NCI-H187 (cell line): ENCODE data around the gene BRINP2.

Experiments
- DNase-seq, 2 experiments: peaks; one replicate each; lab custom pipeline; 2025; lab: John Stamatoyannopoulos, UW

Gene BRINP2

DNA sequence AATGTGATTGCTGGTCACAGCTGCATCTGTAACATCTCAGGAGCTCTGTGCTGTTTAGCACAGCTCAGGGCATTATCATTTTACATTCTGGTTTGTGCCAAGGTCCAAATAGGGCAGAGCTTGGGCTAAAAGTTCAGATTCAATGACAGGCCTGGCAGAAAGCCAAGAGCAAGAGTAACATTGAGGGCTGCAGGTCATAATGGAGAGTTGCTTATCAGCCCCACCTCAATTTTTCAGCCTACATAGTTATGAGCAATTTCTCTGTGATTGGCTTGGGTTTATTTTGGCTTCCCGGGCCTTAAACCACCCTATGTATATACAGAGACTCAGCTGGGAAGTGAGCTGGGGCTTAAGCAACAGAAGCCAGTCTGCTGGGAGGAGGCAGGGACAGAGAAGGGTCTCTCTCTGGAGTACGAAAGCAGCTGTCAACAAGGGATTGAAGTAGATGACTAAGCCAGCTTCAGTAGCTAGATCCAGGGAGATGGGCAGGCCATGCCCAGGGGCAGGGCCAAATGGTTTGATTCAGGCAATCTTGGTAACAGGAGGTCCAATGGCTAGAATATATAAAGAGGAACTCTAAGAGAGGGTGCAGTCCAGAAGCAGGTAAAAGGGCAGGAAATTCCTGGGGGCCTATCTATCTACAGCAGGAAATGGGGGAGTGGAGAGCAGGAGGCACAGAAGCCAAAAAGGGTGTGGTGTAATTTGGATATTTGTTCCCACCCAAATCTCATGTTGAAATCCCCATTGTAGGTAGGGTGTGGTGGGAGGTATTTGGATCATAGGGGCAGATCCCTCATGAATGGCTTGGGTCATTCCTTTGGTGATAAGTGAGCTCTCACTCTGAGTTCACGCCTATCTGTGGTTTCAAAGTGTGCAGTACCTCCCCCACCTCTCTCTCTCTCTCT, 49.0 kb downstream of the BRINP2 start:
- no peak for DNase-seq

DNA sequence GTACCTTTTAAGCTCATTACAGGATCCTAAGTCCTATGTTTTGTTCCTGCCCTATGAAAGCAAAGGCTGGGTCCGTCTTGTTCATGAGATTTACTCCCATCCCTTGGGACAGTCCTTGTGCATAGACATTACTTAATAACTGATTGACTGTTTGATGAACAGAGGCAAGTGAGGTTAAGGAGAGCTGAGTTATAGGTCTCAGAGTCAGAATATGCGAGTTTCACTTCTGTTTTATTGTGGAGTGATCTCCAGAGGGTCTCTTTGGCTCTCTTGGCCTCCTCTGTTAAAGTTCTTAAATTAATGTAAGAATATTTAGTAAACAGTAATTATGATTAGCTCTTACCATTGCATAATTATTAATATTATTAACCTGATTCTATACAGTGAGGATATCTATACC, 52.6 kb downstream of the BRINP2 start:
- DNase-seq, result no peak

DNA sequence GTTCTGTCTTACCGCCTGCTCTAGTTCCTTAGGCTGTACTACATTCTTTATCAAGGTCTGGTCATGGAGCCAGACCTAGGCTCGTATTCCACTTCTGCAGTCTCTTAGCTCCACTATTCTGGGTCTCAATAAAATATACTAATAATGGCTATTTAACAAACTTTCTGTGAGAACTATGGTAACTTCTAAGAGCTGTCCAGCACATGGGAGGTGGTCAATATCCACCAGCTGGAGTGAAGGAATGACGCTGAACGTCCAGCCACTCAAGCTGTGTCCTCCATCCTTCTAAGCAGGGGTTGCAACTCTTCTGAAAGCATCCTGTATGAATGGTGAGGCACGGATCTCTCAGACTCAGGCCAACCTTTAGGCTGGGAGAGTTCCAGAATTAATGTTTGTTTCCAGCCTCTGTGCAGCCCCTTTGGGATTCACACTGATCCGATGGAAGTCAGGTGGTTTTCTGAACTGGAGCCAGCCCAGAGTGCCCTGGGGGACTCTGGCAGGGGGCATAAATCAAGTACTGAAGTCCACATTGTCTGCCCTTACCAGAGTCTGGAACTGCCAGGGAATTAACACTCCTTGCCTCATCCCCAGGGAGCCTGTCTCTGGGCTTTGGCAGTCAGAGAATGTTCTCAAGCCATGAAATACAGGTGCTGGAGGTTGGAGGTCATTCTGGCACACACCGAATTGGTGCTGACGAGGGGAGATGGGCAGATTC, 57.4 kb downstream of the BRINP2 start:
- no peak for DNase-seq

DNA sequence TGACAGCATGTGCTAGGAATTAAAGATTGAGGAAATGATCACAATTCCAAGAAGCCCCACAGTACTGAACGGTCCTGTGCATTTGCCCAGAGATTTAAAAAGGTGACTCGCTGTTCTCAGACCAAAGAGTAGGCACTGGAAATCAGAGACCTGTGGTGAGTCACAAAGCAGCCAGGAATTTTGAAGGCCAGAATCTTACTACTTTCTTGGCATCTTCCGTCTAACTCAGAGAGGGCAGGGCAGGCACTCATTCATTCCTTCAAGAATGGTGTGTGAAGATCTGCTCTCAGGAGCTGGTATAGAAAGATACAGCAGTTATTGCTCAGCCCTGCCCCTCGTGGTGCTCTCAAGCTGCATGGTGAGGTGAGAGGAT, 57.9 kb downstream of the BRINP2 start:
- no peak for DNase-seq

DNA sequence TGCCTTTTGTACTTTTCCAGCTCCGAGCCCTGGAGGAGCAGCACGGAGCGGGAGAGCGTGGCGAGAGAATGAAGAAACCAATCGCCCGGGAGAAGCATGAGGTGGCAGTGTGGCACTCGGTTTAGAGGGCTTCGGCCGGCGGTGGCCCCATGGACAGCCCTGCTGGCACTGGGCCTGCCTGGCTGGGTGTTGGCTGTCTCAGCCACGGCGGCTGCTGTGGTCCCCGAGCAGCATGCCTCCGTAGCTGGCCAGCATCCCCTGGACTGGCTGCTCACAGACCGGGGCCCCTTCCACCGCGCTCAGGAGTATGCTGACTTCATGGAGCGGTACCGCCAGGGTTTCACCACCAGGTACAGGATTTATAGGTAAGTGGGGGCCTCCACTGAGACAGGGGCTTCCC, 59.0 kb downstream of the BRINP2 start:
- no peak for DNase-seq

DNA sequence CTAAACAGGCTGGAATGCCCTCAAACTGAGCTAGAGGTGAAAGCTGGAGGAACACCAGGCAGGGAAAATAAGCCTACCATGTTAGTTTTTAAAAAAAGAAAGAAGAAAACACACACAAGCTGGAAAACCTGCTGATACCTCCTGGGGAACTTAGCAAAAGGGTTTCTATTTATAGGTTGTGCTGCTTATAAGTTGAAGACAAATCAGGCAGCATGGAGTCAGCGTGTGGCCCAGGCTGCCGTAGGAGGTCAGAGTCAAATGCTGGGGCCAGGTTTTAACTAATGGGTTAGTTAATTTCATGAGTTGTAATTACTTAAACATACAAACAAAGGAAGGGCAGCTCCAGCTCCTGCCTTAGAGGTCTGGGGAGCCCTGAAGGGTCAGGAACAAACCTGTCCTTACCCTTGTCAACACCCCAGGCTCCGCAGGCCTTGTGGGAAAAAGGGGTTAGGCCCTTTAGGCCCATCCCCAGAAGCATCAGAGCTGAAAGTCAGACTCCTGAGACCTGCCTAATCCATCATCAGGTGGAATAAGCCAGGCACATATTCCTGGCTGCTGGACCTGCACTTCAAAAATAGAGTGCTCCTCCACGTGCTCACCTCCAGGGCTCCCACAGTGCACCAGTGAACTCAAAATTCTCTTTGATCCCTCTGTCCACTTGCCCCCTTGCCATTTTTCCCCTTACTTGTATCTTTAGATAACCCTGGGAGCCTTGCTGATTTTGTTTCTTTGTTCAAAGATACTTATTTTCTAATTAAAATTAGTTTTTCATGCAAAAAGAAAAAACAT, 59.7 kb downstream of the BRINP2 start:
- no peak for DNase-seq

DNA sequence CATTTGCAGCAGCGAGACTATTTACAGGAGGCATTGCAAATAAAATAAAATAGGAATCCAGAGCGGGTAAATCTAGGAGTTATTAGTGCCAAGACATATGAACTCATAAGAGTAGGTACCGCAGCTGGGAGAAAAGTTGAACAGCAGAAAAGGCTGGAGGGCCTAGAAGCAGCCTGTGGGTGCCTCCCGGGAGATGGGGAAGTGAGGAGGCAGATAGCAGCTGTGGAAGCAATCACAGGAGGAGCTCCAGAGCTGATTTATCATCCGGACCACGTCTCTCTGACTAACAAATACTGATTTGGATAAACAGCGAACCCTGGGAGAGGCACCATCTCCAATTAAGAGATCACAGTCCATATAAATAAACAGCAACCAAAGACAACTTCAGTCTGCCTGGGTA, 64.6 kb downstream of the BRINP2 start:
- DNase-seq, result no peak

DNA sequence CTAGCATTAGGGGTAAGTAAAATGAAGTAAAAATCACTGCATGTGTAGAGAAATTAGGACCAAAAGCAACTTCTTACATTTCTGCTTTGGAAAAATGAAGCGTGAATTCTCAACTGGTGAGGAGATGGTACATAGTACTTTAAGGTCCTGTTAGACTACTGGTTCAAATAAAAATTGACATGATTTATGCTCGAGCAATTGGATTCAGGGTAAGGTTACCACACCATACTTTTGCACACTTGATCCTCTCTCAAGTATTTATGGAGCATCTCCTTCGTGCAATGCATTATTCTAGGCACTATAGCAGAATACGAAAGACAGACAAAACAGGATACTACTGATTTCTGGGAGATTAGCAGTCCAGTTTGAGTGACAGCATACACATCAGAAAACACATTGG, 66.2 kb downstream of the BRINP2 start:
- no peak for DNase-seq

DNA sequence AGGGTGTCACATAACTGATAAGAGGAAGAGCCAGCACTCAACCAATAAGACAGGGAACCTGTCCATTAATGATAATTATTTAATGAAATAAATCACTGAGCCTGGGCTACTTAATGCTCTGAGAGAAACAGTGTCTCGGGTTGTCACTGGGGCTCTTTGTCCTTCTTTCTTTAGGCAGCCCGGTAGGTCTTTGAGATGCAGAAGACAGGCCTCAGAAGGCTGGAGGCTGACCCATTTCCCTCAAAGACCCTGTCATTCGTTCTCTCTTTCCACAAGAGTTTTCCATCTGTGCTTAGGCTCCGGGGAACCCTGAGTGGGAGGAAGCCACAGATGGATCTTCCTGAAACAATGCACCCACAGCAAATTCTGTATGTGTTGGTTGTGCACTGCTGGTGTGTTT, 68.2 kb downstream of the BRINP2 start:
- DNase-seq, result no peak

DNA sequence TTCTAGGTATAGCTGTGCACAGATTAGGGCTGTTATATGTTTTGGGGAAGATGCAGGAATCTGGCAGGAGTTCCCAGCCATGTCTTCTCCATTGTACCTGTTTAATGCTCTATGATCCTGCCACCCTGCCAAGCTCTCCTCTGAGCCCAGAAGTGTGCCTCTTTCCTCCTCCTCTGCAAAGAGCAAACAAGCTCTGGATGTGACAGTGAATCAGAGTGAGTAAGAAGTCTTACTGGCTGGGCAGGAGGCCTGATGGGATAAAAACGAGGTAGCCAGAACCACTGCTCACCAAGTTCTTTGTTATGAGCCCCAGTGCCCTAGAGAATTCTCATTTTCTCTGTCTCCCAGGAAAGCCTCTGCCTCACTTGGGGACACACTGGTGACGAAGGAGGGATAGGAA, 69.0 kb downstream of the BRINP2 start:
- DNase-seq, result no peak

DNA sequence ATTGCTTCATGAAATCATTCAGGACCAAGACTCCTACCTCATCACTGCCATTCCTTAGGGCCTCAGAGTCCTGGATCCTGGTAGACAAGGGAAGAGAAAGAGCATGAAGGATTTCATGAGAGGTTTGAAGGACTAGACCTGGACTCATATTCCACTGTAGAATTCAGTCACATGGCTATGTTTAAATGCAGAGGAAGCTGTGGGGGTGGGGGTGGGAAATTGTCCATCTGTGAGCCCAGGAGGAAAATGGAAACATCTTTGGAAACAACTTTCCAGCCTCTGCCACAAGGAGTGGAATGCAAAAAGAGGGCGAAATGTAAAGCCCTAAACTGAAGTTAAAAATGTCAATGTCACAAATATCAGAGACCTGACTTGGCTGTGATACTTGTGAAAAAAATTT, 73.0 kb downstream of the BRINP2 start:
- DNase-seq, result no peak

DNA sequence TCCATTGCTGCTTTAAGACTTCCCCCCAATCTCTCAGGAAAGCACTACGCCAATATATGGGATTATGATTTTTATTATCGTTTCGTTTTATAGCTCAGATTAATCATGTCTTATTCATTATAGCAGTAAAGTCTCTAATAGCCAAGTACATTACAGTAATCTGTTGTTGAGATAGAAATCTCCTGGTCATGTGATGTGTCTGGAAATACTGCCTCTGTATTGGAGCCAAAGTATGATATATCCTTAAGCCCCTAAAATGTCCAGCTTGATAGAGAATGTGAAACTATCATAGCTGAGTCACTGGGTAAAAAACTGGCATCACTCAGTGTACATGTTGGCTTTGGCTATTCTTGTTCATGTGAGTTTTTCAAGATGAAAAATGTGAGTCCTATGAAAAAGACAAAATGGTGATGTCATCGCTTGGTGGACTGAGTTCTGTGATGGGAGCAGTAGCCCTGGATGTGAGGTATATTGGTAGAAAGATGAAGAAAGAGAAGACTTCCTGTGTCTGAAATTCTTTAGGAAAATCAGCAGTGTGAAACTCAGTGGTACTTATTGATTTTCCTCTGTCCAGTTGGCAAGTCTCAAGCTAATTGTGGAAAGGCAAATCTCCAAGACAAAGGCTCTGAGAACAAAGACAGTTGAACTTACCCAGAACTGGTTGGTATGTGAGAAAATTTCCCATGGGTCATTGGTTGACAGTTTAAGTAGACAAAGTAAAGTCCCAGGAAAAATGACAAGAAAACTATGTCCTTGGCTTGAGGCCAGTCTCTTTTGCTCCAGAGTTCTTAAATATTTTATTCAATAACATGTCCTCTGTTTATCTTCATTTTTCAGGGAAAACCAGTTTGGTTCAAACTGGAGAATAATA, 76.2 kb downstream of the BRINP2 start:
- DNase-seq, result no peak

DNA sequence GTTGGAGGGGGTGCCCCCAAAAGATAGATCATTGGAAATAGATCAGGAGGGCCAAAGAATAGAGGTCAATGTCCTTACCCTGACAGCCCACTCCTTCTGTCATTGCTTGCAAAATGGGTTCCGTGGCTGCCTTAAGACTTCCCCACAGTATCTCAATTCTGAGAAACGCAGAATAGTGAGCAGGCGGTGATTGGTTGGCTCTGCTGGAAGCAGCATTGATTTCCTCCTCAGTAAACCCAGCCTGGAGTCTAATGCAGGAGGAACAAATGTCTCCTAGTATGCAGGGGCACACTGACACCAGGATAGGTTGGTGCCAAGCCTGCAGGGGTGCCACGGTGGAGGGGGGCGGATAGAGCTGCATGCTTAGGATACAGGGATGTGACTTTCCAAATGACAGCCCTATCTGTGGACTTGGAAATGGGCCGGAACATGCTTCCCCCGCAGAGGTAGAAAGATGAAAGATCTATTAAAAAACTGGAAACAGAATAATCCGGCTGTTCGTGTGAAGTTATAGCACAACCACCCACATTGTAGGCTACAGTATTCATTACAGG, 76.9 kb downstream of the BRINP2 start:
- no peak for DNase-seq

DNA sequence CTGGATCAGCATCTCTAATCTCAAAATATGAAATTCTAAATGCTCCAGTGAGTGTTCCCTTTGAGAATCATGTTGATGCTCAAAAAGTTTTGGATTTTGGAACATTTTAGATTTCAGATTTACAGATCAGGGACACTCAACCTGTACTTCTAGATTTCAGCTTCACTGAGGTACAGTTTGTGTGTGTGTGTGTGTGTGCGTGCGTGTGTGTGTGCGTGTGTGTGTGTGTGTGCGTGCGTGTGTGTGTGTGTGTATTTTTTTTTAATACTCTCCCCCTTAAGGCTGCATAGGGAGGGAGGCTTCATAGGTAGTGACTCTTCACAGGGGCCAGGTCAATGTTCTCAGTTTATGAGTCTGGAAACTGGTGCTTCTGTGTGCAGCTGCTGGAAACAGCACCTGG, 77.5 kb downstream of the BRINP2 start:
- no peak for DNase-seq

DNA sequence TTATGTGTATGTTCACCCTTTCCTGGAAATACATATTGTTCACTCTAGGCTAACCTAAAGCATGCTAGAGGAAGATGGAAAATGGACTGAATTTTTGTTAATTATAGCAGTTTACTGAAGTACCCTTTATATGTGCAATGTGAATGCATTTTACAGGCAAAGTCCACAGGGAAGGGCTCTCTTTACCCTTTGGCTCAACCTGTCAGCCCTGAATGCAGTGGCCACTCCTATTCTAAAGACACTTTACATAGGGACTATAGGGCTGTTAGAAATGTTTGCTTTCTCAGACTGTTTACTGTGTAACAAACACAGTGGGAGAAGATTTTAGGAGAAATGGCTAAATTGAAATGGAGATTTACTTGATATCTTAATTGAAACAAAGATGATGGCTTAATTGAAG, 78.5 kb downstream of the BRINP2 start:
- no peak for DNase-seq

DNA sequence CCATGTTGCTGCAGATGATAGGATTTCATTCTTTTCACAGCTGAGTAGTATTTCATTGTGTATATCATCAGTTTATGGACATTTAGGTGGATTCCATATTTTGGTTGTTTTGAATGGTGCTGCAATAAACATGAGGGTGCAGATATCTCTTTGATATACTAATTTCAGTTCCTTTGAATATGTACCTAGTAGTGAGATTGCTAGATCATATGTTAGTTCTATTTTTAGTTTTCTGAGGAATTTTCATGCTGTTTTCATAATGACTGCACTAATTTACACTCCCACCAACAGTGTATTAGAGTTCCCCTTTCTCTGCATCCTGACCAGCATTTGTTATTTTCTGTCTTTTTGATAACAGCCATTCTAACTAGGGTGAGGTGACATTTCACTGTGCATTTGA, 82.1 kb downstream of the BRINP2 start:
- DNase-seq, result no peak

DNA sequence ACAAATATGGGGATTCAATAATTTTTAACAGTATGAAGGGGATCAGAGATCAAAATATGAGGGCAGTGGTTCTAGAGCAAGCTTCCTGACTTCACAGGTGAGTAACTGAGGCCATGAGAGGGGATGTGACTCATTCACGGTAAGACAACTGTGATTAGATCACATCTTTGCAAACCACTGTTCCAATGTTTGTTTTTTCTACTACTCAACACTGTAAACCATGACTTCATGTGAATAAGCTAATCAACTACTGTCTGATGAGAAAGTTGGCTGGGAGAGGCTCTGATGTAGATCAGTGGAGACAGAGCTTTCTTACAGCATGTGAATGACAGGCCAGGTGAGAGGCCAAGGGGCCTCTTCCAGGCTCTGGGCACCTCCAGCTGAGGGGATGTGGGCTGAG, 84.7 kb downstream of the BRINP2 start:
- DNase-seq, result no peak

DNA sequence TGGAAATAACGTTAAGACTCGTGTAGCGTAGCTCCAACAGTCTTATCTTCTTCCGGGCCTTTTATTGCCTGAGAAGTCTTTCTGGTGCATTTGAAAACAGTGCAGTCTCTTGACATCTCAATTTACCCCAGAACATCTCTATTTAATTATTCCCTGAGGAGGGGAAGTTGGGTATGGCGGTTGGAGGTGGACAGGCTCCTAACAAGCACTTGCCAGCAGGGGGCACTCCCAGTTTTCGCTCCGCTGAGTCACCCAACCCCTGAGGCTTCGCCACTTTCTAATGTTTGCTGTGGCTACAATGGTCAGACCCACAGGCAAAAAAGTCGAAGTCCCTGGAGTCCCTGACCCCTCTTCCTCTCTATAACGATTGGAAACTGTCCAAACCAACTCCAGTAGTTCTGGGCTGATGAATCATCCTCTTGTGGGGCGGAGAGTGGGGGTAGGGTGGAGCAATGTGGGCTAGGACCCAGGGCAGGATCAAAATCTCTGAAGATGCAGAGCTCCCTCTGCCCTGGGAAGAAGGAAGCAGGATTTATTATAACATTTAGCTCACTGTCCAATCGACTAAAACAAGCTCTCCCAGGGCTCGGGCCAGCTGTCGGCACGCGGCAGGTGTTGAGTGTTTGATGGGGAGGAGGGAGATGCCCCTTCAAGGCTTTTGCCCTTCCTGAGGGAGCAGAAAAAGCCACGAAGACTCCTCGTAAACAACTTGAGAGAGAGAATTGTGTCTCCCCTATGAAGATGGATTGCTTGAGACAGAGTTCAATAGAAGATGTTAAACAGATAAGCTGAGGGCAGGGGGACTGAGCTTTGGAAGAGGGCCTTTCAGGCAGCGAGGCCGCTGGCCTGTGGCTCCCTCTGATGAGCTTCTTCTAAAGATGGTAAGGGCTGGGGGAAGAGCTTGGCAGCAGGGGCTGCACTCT, 85.7 kb downstream of the BRINP2 start:
- DNase-seq, result peak; percentile 87 to 91

DNA sequence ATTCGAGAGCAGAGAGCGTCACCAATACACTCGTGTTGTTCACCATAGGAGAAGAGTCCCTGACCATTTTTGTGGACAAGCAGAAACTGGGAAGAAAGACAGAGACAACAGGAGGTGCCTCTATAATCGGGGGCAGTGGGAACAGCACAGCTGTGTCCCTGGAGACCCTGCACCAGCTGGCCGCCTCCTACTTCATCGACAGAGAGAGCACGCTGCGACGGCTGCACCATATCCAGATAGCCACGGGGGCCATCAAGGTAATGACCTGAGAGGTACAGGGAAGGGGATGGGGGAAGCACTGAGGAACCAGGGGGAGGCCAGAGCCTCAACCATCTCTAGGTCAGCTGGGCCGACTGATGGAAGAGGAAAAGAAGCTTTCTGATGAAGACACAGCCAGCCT, 86.4 kb downstream of the BRINP2 start:
- no peak for DNase-seq

DNA sequence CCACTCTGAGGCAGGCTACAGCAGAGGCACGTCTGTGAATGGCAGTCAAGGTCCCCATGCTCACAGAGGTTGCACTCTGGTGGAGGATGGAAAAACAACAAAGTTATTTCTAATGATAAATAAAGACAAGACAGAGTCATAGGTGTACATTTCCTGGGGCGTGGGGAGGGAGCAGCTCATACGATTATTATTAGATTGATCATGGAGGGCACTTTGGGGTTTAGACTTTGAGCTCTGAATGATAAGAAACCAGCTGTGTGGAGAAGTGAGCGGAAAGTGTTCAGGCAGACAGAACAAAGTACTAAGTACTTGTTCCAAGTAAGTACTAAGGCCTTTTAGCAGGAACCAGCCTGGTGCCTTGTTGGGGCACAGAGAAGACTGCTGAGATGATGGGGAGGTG, 86.8 kb downstream of the BRINP2 start:
- no peak for DNase-seq
